SHP77 (cell line): ENCODE data around the gene PATL1.

Source experiments
- DNase-seq, 2 experiments: peaks; one replicate each; lab custom pipeline; 2025; lab: John Stamatoyannopoulos, UW

The PATL1 gene

GRCh38 chr11:59615637-59616395 is 53.0 kb downstream of the PATL1 start, which contains the start of gene OSBP:
OSBP (minus strand) TSS chr11:59615774; CDS start chr11:59615664, 110 bp downstream.
- DNase-seq, result peak; percentile 88 to 91

DNA sequence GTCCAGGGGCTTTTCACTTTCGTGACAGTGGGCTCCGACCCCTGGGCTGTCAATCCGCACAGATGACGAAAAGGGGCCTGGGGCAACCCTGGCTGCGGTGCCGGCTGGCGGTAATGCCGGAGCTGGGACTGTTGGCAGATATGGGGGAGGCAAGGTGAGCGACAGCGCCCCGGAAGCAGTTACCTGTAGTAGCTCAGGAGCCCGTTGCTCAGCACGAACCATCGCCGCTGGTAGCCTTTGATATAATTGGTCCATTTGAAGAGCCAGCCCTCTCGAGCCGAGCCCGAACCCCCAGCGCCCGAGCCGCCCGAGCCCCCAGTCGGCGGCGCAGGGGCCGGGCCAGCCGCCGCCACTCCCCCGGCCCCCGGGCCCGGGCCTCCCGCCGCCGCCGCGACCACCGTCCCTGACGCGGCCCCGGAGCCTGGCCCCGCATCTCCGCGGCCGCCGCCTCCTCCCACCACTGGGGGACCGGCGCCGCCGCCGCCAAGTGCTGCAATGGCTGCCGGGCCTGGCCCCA is 53.7 kb downstream of the PATL1 start:
- DNase-seq, result peak in 1 of 2 experiments; percentile 14

DNA sequence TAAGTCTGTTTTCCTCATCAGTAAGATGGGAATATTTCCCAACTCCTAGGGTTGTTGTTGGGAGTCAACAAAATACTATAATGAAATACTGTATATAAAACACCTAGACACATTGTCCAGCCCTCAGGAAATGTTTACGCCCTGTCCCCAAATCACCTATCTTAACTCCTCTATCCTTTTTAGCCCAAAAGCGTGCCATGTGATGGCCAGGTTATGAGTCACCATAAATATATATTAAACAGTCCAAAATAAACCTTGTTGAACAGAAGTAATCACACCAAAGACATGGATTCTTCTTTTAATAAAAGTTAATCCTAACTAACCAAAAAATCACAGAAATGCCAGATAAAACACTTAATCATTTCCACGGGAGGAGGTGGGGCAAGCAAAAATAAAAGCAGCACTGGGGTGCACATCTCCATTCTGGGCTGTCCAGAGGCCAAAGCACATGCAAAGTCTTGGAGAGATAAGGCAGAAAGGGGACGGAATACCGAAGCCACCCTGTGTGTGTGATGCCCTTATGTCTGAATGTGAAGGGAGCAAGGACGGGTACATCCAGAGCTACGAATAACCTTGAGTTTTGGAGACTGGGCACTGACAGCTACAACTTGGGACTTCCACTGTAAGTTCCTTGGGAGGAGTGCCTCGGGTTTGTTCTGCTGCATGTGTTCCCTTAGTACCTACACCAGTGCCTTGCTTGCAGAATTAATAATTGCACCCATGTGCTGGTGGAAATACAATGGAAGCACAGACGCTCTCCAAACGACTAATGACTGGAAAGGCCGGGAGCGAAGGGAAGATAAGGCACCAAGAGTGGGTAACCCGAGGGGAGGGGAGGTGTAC is 54.3 kb downstream of the PATL1 start:
- no peak for DNase-seq

DNA sequence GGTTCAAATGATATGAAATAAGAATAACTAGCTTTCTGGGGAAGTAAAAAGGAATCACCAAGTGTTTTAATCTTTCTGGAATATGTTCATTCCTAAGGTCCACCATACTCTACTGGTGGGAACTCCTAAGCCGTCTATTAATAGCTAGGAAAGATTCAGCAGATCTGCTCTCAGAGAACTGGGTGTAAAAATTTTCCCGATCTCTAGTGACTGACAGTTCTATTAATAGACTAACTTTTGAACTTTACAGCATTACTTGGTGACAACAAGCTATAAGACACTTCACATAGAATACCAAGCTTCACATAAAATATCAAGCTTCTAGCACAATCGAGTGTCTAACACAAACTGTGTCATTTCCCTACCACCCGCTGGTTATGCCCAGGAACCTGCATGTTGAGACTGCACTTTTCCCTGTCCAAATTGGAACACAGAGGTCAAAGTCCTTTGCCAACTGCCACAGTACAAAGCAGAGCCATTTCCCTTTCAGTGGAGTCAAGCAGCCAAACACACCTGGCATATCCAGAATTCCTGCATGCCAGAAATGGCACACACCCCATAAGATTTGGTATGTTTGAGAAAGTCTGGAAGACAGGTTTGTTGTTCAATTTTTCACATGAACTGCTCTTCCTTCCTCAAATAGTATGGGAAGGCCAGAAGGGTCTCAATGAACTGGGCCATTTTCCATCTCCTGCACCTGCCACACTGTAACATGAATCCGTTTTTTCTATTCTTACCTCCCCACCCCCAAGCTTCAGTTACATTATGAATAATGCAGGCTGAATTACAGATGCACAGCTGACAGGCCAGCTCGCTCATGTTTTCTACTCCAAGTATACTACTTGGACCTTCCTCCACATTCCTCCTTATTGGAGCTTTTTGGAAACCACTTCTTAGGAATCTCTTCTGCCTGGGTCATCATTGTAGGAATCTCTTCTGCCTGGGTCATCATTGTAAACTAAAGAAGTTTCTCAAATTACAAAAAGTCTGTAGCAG is 57.0 kb downstream of the PATL1 start:
- DNase-seq, result peak; percentile 18 to 37

- DNase-seq, result no peak
These were observed 58.5 kb downstream of the PATL1 start for GRCh38 chr11:59610289-59610688.

DNA sequence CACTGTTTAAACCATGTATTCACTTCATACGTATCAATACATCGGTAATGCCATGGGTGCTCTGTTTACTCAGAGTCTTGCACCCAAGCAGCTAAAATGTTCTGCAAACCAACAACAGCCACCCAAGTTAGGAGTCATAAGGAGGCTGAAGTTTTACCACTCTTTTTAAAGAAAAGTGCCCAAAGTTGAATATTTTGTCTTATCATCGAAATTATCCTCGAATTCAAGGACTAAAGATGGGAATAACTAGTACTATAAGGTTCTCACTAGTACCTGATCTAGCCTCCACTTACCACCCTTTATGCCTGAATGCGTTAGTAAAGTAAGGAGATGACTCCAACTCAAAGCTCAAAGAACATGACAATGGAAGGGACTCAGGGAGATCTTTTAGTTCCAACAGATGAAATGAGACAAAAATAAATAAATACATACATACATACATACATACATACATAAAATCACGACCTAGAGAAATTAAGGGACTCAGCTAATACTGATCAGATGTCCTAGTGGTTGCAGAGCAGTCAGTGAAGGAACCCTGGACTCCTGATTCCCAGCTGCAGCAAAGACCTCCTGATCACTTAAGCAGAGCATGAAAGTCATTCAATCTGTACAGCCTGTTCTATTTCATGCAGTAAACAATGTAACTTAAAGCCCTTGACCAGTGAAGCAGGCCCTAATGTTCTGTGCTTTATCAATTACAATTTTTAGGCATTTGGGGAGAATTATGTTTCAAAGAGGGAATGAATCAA is 61.0 kb downstream of the PATL1 start:
- no peak for DNase-seq

DNA sequence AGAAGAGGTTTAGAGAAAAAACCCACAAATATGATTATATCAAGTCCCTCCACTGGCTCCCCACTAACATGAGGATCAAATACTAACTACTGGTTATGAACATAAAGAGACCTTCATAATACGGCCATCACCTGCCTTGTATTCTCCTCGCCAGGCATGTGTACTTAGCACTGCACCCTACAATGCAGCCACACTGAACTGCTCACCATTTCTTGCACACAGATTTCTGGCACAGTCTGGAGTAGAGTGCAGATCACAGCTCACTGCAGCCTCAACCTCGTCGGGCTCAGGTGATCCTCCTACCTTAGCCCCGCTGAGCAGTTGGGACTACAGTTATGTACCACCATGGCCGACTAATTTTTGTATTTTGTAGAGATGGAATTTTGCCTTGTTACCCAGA is 66.4 kb downstream of the PATL1 start:
- no peak for DNase-seq

DNA sequence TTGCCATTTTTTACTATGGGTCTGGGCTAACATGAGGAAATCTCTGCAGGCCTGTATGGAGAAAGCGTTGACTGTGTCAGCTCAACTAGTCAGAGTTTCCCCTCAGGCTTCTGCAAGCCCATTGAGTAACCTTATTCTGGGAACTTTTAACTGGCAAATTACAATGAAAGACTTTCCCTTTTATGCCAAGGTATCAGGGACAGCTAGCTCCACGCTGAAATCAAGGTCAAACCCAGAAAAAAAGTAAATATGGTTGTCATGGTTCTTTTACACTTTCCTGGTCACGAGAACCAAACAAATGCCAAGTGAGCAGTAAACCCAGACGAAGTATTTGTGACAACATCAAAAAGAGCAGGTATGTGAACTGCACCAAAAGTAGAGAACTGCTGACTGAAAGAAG is 67.0 kb downstream of the PATL1 start:
- DNase-seq, result no peak

GRCh38 chr11:59600636-59601035 is 68.2 kb downstream of the PATL1 start:
- DNase-seq, result no peak

DNA sequence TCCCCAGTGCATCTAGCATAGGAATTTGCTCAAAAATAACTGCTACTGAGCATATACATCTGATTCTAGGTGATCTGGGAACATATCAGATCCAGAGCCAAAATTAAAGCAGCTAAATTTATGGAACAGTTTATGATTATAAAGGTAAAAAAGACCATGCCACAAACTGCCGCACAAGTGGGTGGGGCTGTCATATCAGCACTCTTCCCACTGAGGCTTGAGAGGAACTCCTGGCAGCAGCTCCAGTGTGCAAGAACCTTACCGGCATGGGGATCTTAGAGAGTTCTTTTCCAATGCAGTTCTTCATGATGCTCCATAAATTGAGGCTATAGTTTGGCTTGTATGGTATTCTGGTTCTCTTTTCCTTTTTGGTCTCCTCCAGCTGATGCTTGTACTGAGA is 68.6 kb downstream of the PATL1 start:
- DNase-seq, result no peak

- DNase-seq, result no peak
These were observed 69.9 kb downstream of the PATL1 start for GRCh38 chr11:59598961-59599360.
